ENCODE measurements around the gene EBPL.

GRCh38 chr13:49676581-49677298 is 14.5 kb downstream of the EBPL start:
- TF ChIP-seq ZNF274 (IDR thresholded peaks at IDR 0.05; ENCODE audit: low read depth, low read length) (no peak), YY1 (IDR thresholded peaks at IDR 0.05; ENCODE audit: insufficient read depth, insufficient read length) (no peak)

Data from NT2/D1 (cell line).